SK-N-MC (cell line): ENCODE measurements around the gene TUBA1A.

Source experiments
- EZH2 ChIP-seq: fragments of 200-600 bp; sonication (generic); IDR thresholded peaks from one replicate; pipeline ENCODE4 v1.6.1; 2017; ENCODE audit warnings: antibody characterized with exemption
- POLR2AphosphoS5 ChIP-seq: IDR thresholded peaks from 2 replicates; pipeline ENCODE4 v1.6.1; 2012; ENCODE audit warnings: mild to moderate bottlenecking, low read depth, low read length, borderline replicate concordance

GRCh38 chr12:49212572-49212971 is 23.7 kb upstream of the TUBA1A start:
- TF ChIP-seq POLR2AphosphoS5 (no peak), EZH2 (no peak)
